ENCODE data around the gene PSMB10. TPM values are rescaled to one million over a fixed set of nuclear protein-coding genes. Genes with fewer than 3 reads are reported as not detected.

Gene PSMB10
- total RNA-seq, 1 experiment from 2014 or later, result 24.5 TPM

GRCh38 chr16:67892375-67892774 lies 44.3 kb downstream of the PSMB10 start:
- Histone ChIP-seq H2BK120ac (ENCODE audit: low read depth, low read length, poor library complexity, severe bottlenecking) (no peak overlapping the region), H3T11ph (ENCODE audit: low read length) (no peak overlapping the region), H3K4me1 (ENCODE audit: insufficient read depth, low read length) (no peaks in the 10 kb centered on the region), H4K5ac (ENCODE audit: insufficient read length, low read depth, low read length) (no peak overlapping the region), H3K14ac (ENCODE audit: insufficient read depth, low read length) (no peak overlapping the region), H3K27me3 (ENCODE audit: insufficient read depth, low read length) (no peaks in the 10 kb centered on the region), H3K4me2 (ENCODE audit: insufficient read depth, insufficient read length, low read length) (peak overlapping the region; percentile 35), H3K18ac (ENCODE audit: insufficient read length, low read depth, low read length) (no peak overlapping the region), H3K9me3 (ENCODE audit: control insufficient read depth, low read depth, low read length) (no peaks in the 10 kb centered on the region), H4K91ac (ENCODE audit: insufficient read length, low read depth, low read length) (no peak overlapping the region), H4K20me1 (ENCODE audit: control insufficient read depth, insufficient read depth, insufficient read length) (no peaks in the 10 kb centered on the region), H2BK20ac (ENCODE audit: low read depth, low read length, poor library complexity, severe bottlenecking) (no peak overlapping the region), H3K4ac (ENCODE audit: low read depth, low read length) (no peak overlapping the region), H2AFZ (ENCODE audit: low read length) (no peak overlapping the region), H2BK5ac (ENCODE audit: insufficient read length, low read length) (no peak overlapping the region), H3K23me2 (ENCODE audit: insufficient read length, low read depth, low read length, poor library complexity, severe bottlenecking) (peaks cover 6% of the 10 kb centered on the region), H3K23ac (ENCODE audit: insufficient read length, low read depth, low read length) (no peak overlapping the region), H3K56ac (ENCODE audit: insufficient read length, low read depth, low read length) (no peak overlapping the region), H3K27ac (ENCODE audit: insufficient read length, low read depth, low read length) (no peak overlapping the region), H3K79me1 (ENCODE audit: insufficient read depth, low read depth, low read length, poor library complexity, severe bottlenecking) (peaks cover 7% of the 10 kb centered on the region), H2BK15ac (ENCODE audit: low read depth, low read length) (no peak overlapping the region), H3K9ac (ENCODE audit: extremely low read depth, insufficient read length, low read length) (no peak overlapping the region), H4K8ac (replicated peaks; ENCODE audit: insufficient read length, low read depth, low read length) (no peak overlapping the region), H3K79me2 (ENCODE audit: insufficient read depth, low read length) (peaks cover 8% of the 10 kb centered on the region; the same call in 1 of the 2 replicates), H2AK5ac (ENCODE audit: insufficient read length, low read length) (no peak overlapping the region), H2BK12ac (ENCODE audit: insufficient read length, low read depth, low read length) (no peak overlapping the region)
- Mint-ChIP-seq H3K27ac (peak overlapping the region; percentile 75 to 96 (median 93); a peak in 6 of 7 replicates), H3K36me3 (ENCODE audit: insufficient read depth in 1 of 3, low read depth in 3 of 3) (no peaks in the 10 kb centered on the region), H3K27me3 (ENCODE audit: low read depth) (no peaks in the 10 kb centered on the region), H3K4me1 (peaks cover 16 to 19% of the 10 kb centered on the region in 2 experiments), H3K4me3 (peak overlapping the region; percentile 95 to 98), H3K9me3 (no peaks in the 10 kb centered on the region)
- TF ChIP-seq CTCF (conservative IDR thresholded peaks at IDR 0.05), result no peak
- no peak for DNase-seq
- no CpG with 5 or more reads among the region's 5 CpGs for whole genome bisulfite sequencing (ENCODE audit: extremely low coverage, insufficient read length, low lambda C conversion rate)
